HUDEP-2 (cell line): ENCODE data around the gene STK17B.

Experiments used
- DNase-seq, 76 experiments: peaks; one replicate each; lab custom pipeline; 2025; ENCODE audit not compliant: unreplicated experiment in 76 of 76; lab: John Stamatoyannopoulos, UW

STK17B gene

GRCh38 chr2:196186266-196186980, 15.0 kb upstream of the STK17B start:
- DNase-seq, result no peak

GRCh38 chr2:196184921-196185320, 13.5 kb upstream of the STK17B start:
- DNase-seq, result no peak

- DNase-seq, result no peak
Observed at GRCh38 chr2:196183528-196184231, 12.3 kb upstream of the STK17B start.

GRCh38 chr2:196183172-196183473, 11.7 kb upstream of the STK17B start:
- no peak for DNase-seq

GRCh38 chr2:196182439-196183171, 11.2 kb upstream of the STK17B start:
- no peak for DNase-seq

GRCh38 chr2:196181484-196181883, 10.1 kb upstream of the STK17B start:
- no peak for DNase-seq

- peak in 65 of 76 experiments; percentile 5 to 94 (median 63) for DNase-seq
Observed at GRCh38 chr2:196177124-196177523, 5.7 kb upstream of the STK17B start.

- peak in 1 of 76 experiments; percentile 32 for DNase-seq
Observed at GRCh38 chr2:196176142-196176738, 4.9 kb upstream of the STK17B start.

- DNase-seq, result no peak
Observed at GRCh38 chr2:196174404-196174803, 3.0 kb upstream of the STK17B start.

GRCh38 chr2:196173505-196173904, 2.1 kb upstream of the STK17B start:
- DNase-seq, result no peak

GRCh38 chr2:196172951-196173350, 1.6 kb upstream of the STK17B start:
- no peak for DNase-seq

- DNase-seq, result no peak
Observed at GRCh38 chr2:196171946-196172345, 568 bp upstream of the STK17B start.

GRCh38 chr2:196170606-196171247, 651 bp downstream of the STK17B start:
- DNase-seq, result peak in 8 of 76 experiments; percentile 0 to 53 (median 31)

- DNase-seq, result peak in 63 of 76 experiments; percentile 3 to 71 (median 34)
Observed at GRCh38 chr2:196170213-196170605, 1.2 kb downstream of the STK17B start.

- no peak for DNase-seq
Observed at GRCh38 chr2:196169516-196169915, 1.9 kb downstream of the STK17B start.

- DNase-seq, result peak in 6 of 76 experiments; percentile 1 to 18 (median 4)
Observed at GRCh38 chr2:196168181-196168580, 3.2 kb downstream of the STK17B start.

- no peak for DNase-seq
Observed at GRCh38 chr2:196167666-196168065, 3.7 kb downstream of the STK17B start.

GRCh38 chr2:196166876-196167275, 4.5 kb downstream of the STK17B start:
- DNase-seq, result peak in 3 of 76 experiments; percentile 11 to 17 (median 17)

GRCh38 chr2:196165016-196165415, 6.4 kb downstream of the STK17B start:
- DNase-seq, result no peak

- no peak for DNase-seq
Observed at GRCh38 chr2:196163285-196163684, 8.1 kb downstream of the STK17B start.
